Measurements from ENCODE around the gene SCNN1A.

DNA sequence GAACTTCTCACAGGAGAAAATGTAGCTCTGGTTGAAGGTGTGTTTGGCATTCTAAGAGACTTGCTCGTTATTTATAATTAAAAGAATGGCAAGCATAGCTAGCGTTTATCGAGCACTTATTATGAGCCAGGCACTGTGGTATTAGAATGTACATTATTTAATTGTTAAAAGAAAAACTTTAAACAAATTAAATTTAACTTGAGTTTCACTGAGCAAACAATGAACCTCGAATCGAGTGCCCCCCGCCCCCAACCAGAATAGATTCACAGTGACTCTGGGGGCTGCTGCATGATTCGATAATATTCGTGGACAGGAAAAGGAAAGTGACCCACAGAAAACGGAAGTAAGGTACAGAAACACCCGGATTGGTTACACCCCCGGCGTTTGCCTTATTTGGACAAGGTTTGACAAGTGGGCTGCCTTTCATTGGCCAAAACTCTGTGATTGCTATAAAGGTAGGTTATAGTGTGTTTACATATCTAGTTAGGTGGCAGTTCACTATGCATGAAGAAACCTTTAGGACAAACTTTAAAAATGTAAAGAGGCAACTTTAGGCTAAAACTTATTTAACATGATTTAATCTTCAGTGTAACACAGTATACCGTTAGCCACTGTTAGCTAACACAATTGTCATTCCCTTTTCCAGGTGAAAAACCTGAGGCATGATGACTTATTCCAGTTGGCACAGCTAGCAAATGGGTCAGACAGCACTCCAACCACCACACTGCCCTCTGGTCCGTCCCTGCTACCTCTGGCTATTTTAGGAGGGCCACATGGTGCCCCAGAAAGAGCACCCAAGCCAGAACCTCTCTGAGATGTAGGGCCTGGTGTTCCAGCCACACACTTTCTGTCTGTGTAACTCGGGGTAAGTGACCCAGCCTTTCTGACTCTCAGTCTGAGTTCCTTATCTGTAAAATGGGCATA is 7.1 kb downstream of the SCNN1A start:
- TF ChIP-seq, protein P1, sequence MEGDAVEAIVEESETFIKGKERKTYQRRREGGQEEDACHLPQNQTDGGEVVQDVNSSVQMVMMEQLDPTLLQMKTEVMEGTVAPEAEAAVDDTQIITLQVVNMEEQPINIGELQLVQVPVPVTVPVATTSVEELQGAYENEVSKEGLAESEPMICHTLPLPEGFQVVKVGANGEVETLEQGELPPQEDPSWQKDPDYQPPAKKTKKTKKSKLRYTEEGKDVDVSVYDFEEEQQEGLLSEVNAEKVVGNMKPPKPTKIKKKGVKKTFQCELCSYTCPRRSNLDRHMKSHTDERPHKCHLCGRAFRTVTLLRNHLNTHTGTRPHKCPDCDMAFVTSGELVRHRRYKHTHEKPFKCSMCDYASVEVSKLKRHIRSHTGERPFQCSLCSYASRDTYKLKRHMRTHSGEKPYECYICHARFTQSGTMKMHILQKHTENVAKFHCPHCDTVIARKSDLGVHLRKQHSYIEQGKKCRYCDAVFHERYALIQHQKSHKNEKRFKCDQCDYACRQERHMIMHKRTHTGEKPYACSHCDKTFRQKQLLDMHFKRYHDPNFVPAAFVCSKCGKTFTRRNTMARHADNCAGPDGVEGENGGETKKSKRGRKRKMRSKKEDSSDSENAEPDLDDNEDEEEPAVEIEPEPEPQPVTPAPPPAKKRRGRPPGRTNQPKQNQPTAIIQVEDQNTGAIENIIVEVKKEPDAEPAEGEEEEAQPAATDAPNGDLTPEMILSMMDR (IDR thresholded peaks at IDR 0.05), result no peak
- no peak for TF ChIP-seq EP300 (IDR thresholded peaks at IDR 0.05)

All from esophagus muscularis mucosa (tissue), 3 donors.